Spleen (tissue), 7 donors: ENCODE results near the gene PNLIPRP2.

Experiments
- POLR2A ChIP-seq, 3 donors: fragments of 450-650 bp; IDR thresholded peaks; one replicate each; pipeline ENCODE4 v1.5.1; 2017; ENCODE audit warnings: antibody characterized with exemption in 3 of 3, mild to moderate bottlenecking in 1 of 3
- TF ChIP-seq, protein P1 (sequence below), 11 experiments: fragments of 200-600 bp in 7 of 11; fragments of 450-650 bp in 4 of 11; sonication (generic) in 4 of 11; IDR thresholded peaks in 8 of 11; conservative IDR thresholded peaks in 3 of 11; 1 replicate in 7 of 11; 2 replicates in 4 of 11; pipeline versions ENCODE4 v1.4.0 to v1.8.0; 2016 to 2021; ENCODE audit warnings: antibody characterized with exemption in 11 of 11, inconsistent platforms in 4 of 11, mild to moderate bottlenecking in 1 of 11
- donor health status: DM: no; HTN: no; CAD: no; lungs with moderate emphysema.
- donor health status: DM: no; HTN: no; CAD: no.
- donor health status: DM: no; HTN: no; CAD: no.

DNA sequence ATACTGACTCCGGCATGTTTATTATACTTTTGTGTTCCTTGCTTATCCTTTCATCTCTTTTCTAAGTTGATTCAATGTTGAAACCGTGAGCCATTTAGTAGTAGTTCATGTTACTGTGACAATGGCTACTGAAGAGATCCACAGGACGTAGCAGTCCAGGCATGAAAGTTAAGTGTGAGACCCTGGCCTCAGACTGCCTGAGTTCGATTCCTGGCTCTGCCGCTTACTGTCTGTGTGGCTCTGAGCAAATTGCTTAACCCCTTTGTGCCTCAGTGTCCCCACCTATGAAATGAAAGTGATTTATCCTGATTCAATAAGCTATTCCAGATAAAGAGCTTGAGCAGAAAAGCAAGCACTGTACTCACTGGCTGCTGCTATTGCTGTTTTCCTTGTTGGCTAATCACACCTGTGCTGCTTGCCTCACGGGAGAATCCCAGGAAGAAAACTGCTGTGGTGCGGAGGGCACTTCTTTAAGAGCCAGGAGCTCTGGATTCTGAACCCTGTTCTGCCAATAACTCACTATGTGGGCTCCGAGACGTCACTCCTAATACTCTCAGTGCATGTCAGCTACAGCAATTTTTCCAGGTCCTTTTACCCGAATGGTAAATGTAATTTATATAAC lies 38.4 kb downstream of the PNLIPRP2 start:
- TF ChIP-seq POLR2A (IDR thresholded peaks at IDR 0.05): no peak
- TF ChIP-seq, protein P1, sequence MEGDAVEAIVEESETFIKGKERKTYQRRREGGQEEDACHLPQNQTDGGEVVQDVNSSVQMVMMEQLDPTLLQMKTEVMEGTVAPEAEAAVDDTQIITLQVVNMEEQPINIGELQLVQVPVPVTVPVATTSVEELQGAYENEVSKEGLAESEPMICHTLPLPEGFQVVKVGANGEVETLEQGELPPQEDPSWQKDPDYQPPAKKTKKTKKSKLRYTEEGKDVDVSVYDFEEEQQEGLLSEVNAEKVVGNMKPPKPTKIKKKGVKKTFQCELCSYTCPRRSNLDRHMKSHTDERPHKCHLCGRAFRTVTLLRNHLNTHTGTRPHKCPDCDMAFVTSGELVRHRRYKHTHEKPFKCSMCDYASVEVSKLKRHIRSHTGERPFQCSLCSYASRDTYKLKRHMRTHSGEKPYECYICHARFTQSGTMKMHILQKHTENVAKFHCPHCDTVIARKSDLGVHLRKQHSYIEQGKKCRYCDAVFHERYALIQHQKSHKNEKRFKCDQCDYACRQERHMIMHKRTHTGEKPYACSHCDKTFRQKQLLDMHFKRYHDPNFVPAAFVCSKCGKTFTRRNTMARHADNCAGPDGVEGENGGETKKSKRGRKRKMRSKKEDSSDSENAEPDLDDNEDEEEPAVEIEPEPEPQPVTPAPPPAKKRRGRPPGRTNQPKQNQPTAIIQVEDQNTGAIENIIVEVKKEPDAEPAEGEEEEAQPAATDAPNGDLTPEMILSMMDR (IDR thresholded peaks at IDR 0.05 in 8 of 11, conservative IDR thresholded peaks at IDR 0.05 in 3 of 11): no peak
